ENCODE data around the gene TRIM47.

- no peak for TF ChIP-seq CTCF (IDR thresholded peaks at IDR 0.05)
- TF ChIP-seq POLR2A (IDR thresholded peaks at IDR 0.05): no peak
Measured at GRCh38 chr17:75837899-75838298, 40.5 kb downstream of the TRIM47 start.
